ENCODE measurements around the gene NAT8L. TPM values are rescaled to one million over a fixed set of nuclear protein-coding genes. Genes with fewer than 3 reads are reported as not detected.

Gene NAT8L
- total and polyA plus RNA-seq, 2 of the 4 experiments (the other 2 are of a cell fraction), result 0.05 TPM; not detected in 1

GRCh38 chr4:2049811-2050210 lies 9.3 kb upstream of the NAT8L start:
- Histone ChIP-seq H2AK5ac (ENCODE audit: low read depth, low read length) (no peak overlapping the region), H3K4ac (ENCODE audit: low read depth, low read length) (no peak overlapping the region), H3K23ac (ENCODE audit: low read depth, low read length) (no peak overlapping the region), H4K5ac (ENCODE audit: low read depth, low read length) (no peak overlapping the region), H2AK9ac (replicated peaks; ENCODE audit: low read depth, low read length, poor library complexity) (no peak overlapping the region), H3K4me2 (ENCODE audit: low read depth, low read length) (no peak overlapping the region), H3K56ac (ENCODE audit: extremely low read depth, insufficient read depth, low read length) (no peak overlapping the region), H3K18ac (ENCODE audit: low read depth, low read length) (no peak overlapping the region), H3K9me3 (ENCODE audit: control insufficient read depth, insufficient read depth, low read length) (no peaks in the 10 kb centered on the region), H4K91ac (ENCODE audit: insufficient read depth, low read depth, low read length) (no peak overlapping the region), H3K14ac (replicated peaks; ENCODE audit: low read depth, low read length) (no peak overlapping the region), H4K20me1 (ENCODE audit: insufficient read depth, low read length) (no peaks in the 10 kb centered on the region), H2BK120ac (ENCODE audit: low read depth, low read length) (no peak overlapping the region), H2BK15ac (ENCODE audit: low read depth, low read length) (no peak overlapping the region), H3K9me1 (ENCODE audit: insufficient read depth, low read length) (no peaks in the 10 kb centered on the region), H3K79me1 (ENCODE audit: low read depth in 1 of 2, low read length in 2 of 2) (no peaks in the 10 kb centered on the region), H3K27me3 (ENCODE audit: control insufficient read depth, insufficient read depth, low read length) (peaks cover 16% of the 10 kb centered on the region), H3K9ac (ENCODE audit: low read depth, low read length) (no peak overlapping the region), H2BK5ac (ENCODE audit: low read depth, low read length, poor library complexity, severe bottlenecking) (no peak overlapping the region), H3K27ac (ENCODE audit: insufficient read depth, low read length) (no peak overlapping the region), H3K4me3 (ENCODE audit: insufficient read depth, low read depth, low read length) (no peak overlapping the region), H4K8ac (ENCODE audit: low read depth in 2 of 2, low read length in 2 of 2) (no peak overlapping the region), H3K4me1 (ENCODE audit: control insufficient read depth, insufficient read depth, low read length) (no peaks in the 10 kb centered on the region), H2AFZ (replicated peaks; ENCODE audit: low read length, poor library complexity) (no peak overlapping the region), H2BK20ac (ENCODE audit: low read depth, low read length) (no peak overlapping the region), H3K36me3 (ENCODE audit: control insufficient read depth, insufficient read depth, low read length) (no peaks in the 10 kb centered on the region)
- CTCF ChIA-PET, result no interaction called here
- no peak for TF ChIP-seq RAD21 (IDR thresholded peaks at IDR 0.05; ENCODE audit: low read length)
- no peak for TF ChIP-seq USF2 (IDR thresholded peaks at IDR 0.05; ENCODE audit: low read depth, low read length)
- no peak for TF ChIP-seq CTCF (conservative IDR thresholded peaks at IDR 0.05; ENCODE audit: low read depth, low read length)
- no peak for TF ChIP-seq NFE2L2 (IDR thresholded peaks at IDR 0.05; ENCODE audit: low read depth, low read length)
- TF ChIP-seq SMC3 (IDR thresholded peaks at IDR 0.05; ENCODE audit: low read depth, low read length), result no peak
- no peak for TF ChIP-seq MXI1 (IDR thresholded peaks at IDR 0.05; ENCODE audit: borderline replicate concordance, low read depth, low read length)
- TF ChIP-seq POLR2A (IDR thresholded peaks at IDR 0.05; ENCODE audit: low read depth, low read length), result no peak
- TF ChIP-seq RCOR1 (IDR thresholded peaks at IDR 0.05; ENCODE audit: insufficient replicate concordance, low read length), result no peak
- no peak for TF ChIP-seq FOS (IDR thresholded peaks at IDR 0.05; ENCODE audit: low read depth, low read length)
- no peak for TF ChIP-seq BHLHE40 (IDR thresholded peaks at IDR 0.05; ENCODE audit: low read depth, low read length)
- no peak for TF ChIP-seq CEBPB (IDR thresholded peaks at IDR 0.05; ENCODE audit: low read depth, low read length)
- no peak for TF ChIP-seq CHD1 (IDR thresholded peaks at IDR 0.05; ENCODE audit: low read depth, low read length)
- TF ChIP-seq RFX5 (IDR thresholded peaks at IDR 0.05; ENCODE audit: low read depth, low read length), result no peak
- TF ChIP-seq, protein P1, sequence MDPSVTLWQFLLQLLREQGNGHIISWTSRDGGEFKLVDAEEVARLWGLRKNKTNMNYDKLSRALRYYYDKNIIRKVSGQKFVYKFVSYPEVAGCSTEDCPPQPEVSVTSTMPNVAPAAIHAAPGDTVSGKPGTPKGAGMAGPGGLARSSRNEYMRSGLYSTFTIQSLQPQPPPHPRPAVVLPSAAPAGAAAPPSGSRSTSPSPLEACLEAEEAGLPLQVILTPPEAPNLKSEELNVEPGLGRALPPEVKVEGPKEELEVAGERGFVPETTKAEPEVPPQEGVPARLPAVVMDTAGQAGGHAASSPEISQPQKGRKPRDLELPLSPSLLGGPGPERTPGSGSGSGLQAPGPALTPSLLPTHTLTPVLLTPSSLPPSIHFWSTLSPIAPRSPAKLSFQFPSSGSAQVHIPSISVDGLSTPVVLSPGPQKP (IDR thresholded peaks at IDR 0.05; ENCODE audit: borderline replicate concordance, low read depth, low read length), result no peak
- TF ChIP-seq MAZ (IDR thresholded peaks at IDR 0.05; ENCODE audit: borderline replicate concordance, low read depth, low read length), result no peak
- no peak for TF ChIP-seq MAFK (IDR thresholded peaks at IDR 0.05; ENCODE audit: low read depth, low read length)
- intact Hi-C loops (cut with micrococcal nuclease) (no loop called here), dilution Hi-C loops (cut with HindIII; ENCODE audit: low sequenced_read_pairs, unreplicated experiment) (no loop called here), in situ Hi-C loops (cut with MboI; ENCODE audit: low sequenced_read_pairs) (no loop called here)
- POLR2A ChIA-PET (ENCODE audit: unreplicated experiment), result no interaction called here
- ATAC-seq (ENCODE audit: low read depth), result no peak
- WGBS, 2 experiments (ENCODE audit: extremely low coverage in 2 of 2, insufficient read length in 1 of 2), result 71% methylated on average over 4 of the region's 7 CpGs; no CpG with 5 or more reads in 1 of the 2 experiments
- BruUV-seq (replicated peaks), result no TSS peak
- DNase-seq, result no peak
